BE2C (cell line): ENCODE measurements around the gene KRTAP4-4.
"Not testable (repeated sequence)": the region's sequence is repeated elsewhere in the genome, so short reads cannot be mapped to it uniquely, and the experiment has no call there.

ENCODE experiments used
- DNase-seq: peaks from one replicate; pipeline ENCODE4 v3.0.0-alpha.2; 2020
- H3K27me3 ChIP-seq: fragments of 250-450 bp; sonication (Bioruptor Pico); 2 replicates; pipeline ENCODE4 v1.5.1; 2020; ENCODE audit warnings: mild to moderate bottlenecking
- H3K36me3 ChIP-seq: fragments of 250-450 bp; sonication (Bioruptor Pico); 2 replicates; pipeline ENCODE4 v1.5.1; 2020; ENCODE audit warnings: mild to moderate bottlenecking
- H3K4me1 ChIP-seq: fragments of 250-450 bp; sonication (Bioruptor Pico); 2 replicates; pipeline ENCODE4 v1.5.1; 2020
- H3K4me3 ChIP-seq: 2 replicates; pipeline ENCODE4 v1.5.1; 2011; ENCODE audit warnings: low read depth, low read length
- H3K9me3 ChIP-seq: fragments of 250-450 bp; sonication (Bioruptor Pico); 2 replicates; pipeline ENCODE4 v1.5.1; 2020
- CTCF ChIP-seq: IDR thresholded peaks from 2 replicates; pipeline ENCODE4 v1.5.1; 2012; ENCODE audit warnings: mild to moderate bottlenecking, low read depth, low read length

Gene KRTAP4-4

GRCh38 chr17:41118721-41119120 is 41.8 kb downstream of the KRTAP4-4 start:
- DNase-seq: no peak
- no peaks in the 10 kb centered on the region for H3K9me3 ChIP-seq
- peaks cover 8% of the 10 kb centered on the region for H3K27me3 ChIP-seq
- H3K4me3 ChIP-seq: no peak overlapping the region
- no peaks in the 10 kb centered on the region for H3K36me3 ChIP-seq
- no peak for TF ChIP-seq CTCF
- H3K4me1 ChIP-seq: no peaks in the 10 kb centered on the region

DNA sequence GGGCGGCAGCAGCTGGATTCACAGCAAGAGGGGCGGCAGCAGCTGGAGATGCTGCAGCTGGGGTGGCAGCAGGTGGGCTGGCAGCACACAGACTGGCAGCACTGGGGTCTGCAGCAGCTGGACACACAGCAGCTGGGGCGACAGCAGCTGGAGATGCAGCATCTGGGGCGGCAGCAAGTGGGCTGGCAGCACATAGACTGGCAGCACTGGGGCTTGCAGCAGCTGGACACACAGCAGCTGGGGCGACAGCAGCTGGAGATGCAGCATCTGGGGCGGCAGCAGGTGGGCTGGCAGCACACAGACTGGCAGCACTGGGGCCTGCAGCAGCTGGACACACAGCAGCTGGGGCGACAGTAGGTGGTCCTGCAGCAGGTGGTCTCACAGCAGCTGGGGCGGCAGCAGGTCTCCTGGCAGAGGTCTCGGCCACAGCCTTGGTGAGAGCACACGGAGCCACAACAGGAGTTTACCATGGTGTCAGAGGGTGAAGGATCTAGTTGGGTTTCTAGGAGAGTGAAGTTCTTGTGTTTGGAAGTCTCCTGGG is 42.6 kb downstream of the KRTAP4-4 start, which contains the start of gene KRTAP4-11:
Gene KRTAP4-11, minus strand, starts transcription at position 528 of the 541 bp plus-strand sequence. Its CDS starts 58 bp downstream, at position 470.
- H3K36me3 ChIP-seq, H3K4me3 ChIP-seq, H3K27me3 ChIP-seq, H3K4me1 ChIP-seq, DNase-seq, H3K9me3 ChIP-seq: not testable (repeated sequence)

GRCh38 chr17:41116297-41116696 is 44.3 kb downstream of the KRTAP4-4 start:
- no peaks in the 10 kb centered on the region for H3K9me3 ChIP-seq
- H3K36me3 ChIP-seq: no peaks in the 10 kb centered on the region
- DNase-seq: no peak
- no peaks in the 10 kb centered on the region for H3K4me1 ChIP-seq
- no peak overlapping the region for H3K4me3 ChIP-seq
- peaks cover 4% of the 10 kb centered on the region; the same call in 1 of the 2 replicates for H3K27me3 ChIP-seq
- no peak for TF ChIP-seq CTCF

DNA sequence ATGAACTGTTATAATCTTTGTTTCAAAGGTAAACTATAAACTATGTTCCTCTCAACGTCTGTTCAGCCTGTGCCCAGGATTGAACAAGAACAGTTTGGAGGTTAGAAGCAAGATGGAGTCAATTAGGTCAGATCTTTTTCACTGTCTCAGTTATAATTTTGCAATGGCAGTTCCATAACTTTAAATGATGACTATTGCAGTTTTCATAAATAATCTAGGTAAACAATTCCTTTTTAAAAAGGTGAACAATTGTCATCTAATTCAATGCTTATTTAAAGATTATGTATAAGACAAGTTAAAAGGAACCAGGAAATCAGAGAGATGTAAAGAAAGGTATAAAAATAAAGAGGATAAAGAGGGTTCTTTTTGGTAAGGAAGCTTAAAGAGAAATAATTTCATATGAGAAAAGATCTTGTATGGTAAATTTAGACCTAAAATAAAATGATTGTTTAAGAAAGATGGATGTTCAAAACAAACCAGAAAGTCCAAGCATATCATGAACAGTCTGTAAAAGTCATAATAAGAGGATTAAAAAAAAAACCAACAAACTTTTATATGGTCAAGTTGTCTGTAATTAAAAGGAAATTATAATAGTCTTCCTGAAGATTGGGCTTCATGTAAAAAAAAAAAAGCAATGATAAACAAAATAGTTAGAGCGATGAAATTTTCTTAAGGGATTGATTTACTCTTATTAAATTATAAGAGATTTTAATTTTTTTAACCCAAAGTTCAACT is 49.2 kb downstream of the KRTAP4-4 start:
- no peak for DNase-seq
- peaks cover 3% of the 10 kb centered on the region; the same call in 1 of the 2 replicates for H3K27me3 ChIP-seq
- H3K9me3 ChIP-seq: no peaks in the 10 kb centered on the region
- H3K4me3 ChIP-seq: no peak overlapping the region
- TF ChIP-seq CTCF: no peak
- H3K36me3 ChIP-seq: no peaks in the 10 kb centered on the region
- H3K4me1 ChIP-seq: no peaks in the 10 kb centered on the region
